NT2/D1 (cell line): ENCODE measurements around the gene SPIRE2.

Source experiments
- DNase-seq: peaks from one replicate; pipeline ENCODE4 v3.0.0-alpha.2; 2011; ENCODE audit warnings: low read depth, low spot score
- H3K27me3 ChIP-seq: 2 replicates; pipeline ENCODE4 v1.6.0; 2011; ENCODE audit warnings: mild to moderate bottlenecking; ENCODE audit not compliant: insufficient read length, insufficient read depth
- H3K36me3 ChIP-seq: 2 replicates; pipeline ENCODE4 v1.6.1; 2011; ENCODE audit warnings: mild to moderate bottlenecking, low read length, mixed read lengths; ENCODE audit not compliant: insufficient read depth, insufficient read length
- H3K4me1 ChIP-seq: 2 replicates; pipeline ENCODE4 v1.5.1; 2011; ENCODE audit not compliant: insufficient read depth, insufficient read length
- H3K4me3 ChIP-seq: 2 replicates; pipeline ENCODE4 v1.5.1; 2011; ENCODE audit warnings: low read depth; ENCODE audit not compliant: insufficient read length
- H3K9ac ChIP-seq: 2 replicates; pipeline ENCODE4 v1.6.0; 2011; ENCODE audit warnings: low read depth; ENCODE audit not compliant: insufficient read length
- H3K9me3 ChIP-seq: 2 replicates; pipeline ENCODE4 v1.5.1; 2011; ENCODE audit warnings: mild to moderate bottlenecking, low read length; ENCODE audit not compliant: insufficient read depth
- SUZ12 ChIP-seq: IDR thresholded peaks from 2 replicates; pipeline ENCODE4 v1.6.1; 2011; ENCODE audit not compliant: insufficient read length, insufficient read depth; ENCODE audit errors: extremely low read depth
- YY1 ChIP-seq: IDR thresholded peaks from 2 replicates; pipeline ENCODE4 v1.6.1; 2011; ENCODE audit not compliant: insufficient read length, insufficient read depth
- ZNF274 ChIP-seq: IDR thresholded peaks from 2 replicates; pipeline ENCODE4 v1.6.1; 2011; ENCODE audit warnings: mild to moderate bottlenecking, low read depth, low read length

Gene SPIRE2

GRCh38 chr16:89884041-89884421 is 55.8 kb downstream of the SPIRE2 start:
- peaks cover 85% of the 10 kb centered on the region for H3K36me3 ChIP-seq
- peak overlapping the region; percentile 50 for H3K9ac ChIP-seq

GRCh38 chr16:89887243-89887642 is 59.0 kb downstream of the SPIRE2 start:
- Histone ChIP-seq H3K9ac (no peak overlapping the region), H3K4me1 (no peaks in the 10 kb centered on the region), H3K4me3 (no peak overlapping the region), H3K27me3 (no peaks in the 10 kb centered on the region), H3K36me3 (peaks cover 88% of the 10 kb centered on the region), H3K9me3 (no peaks in the 10 kb centered on the region)
- DNase-seq, result no peak
- TF ChIP-seq SUZ12, result no peak
- TF ChIP-seq ZNF274, result no peak
- TF ChIP-seq YY1, result no peak

More at GRCh38 chr16:89884041-89884421, 55.8 kb downstream of the SPIRE2 start:
- no peak overlapping the region for H3K4me3 ChIP-seq
- TF ChIP-seq SUZ12 (no peak), ZNF274 (no peak), YY1 (no peak)
- no peaks in the 10 kb centered on the region for H3K27me3 ChIP-seq
- peaks cover 2% of the 10 kb centered on the region for H3K4me1 ChIP-seq
- DNase-seq, result no peak
- H3K9me3 ChIP-seq, result peaks cover 2% of the 10 kb centered on the region; the same call in 1 of the 2 replicates

- no peaks in the 10 kb centered on the region for H3K27me3 ChIP-seq
- TF ChIP-seq ZNF274 (no peak), YY1 (no peak), SUZ12 (no peak)
- no peaks in the 10 kb centered on the region for H3K4me1 ChIP-seq
- no peak overlapping the region for H3K4me3 ChIP-seq
- H3K9me3 ChIP-seq, result no peaks in the 10 kb centered on the region
- H3K9ac ChIP-seq, result no peak overlapping the region
- no peak for DNase-seq
- H3K36me3 ChIP-seq, result peaks cover 84% of the 10 kb centered on the region
These were observed 61.9 kb downstream of the SPIRE2 start for GRCh38 chr16:89890200-89890599.

- Histone ChIP-seq H3K9ac (no peak overlapping the region), H3K27me3 (no peaks in the 10 kb centered on the region), H3K9me3 (no peaks in the 10 kb centered on the region), H3K4me1 (peaks cover 2% of the 10 kb centered on the region), H3K36me3 (peaks cover 86% of the 10 kb centered on the region), H3K4me3 (no peak overlapping the region)
- no peak for DNase-seq
- TF ChIP-seq SUZ12 (no peak), ZNF274 (no peak), YY1 (no peak)
These were observed 62.8 kb downstream of the SPIRE2 start for GRCh38 chr16:89890886-89891657.

GRCh38 chr16:89892055-89892630 is 63.9 kb downstream of the SPIRE2 start:
- peaks cover 2% of the 10 kb centered on the region for H3K4me1 ChIP-seq
- TF ChIP-seq YY1 (no peak), SUZ12 (no peak), ZNF274 (no peak)
- peaks cover 91% of the 10 kb centered on the region for H3K36me3 ChIP-seq
- H3K27me3 ChIP-seq, result no peaks in the 10 kb centered on the region
- H3K4me3 ChIP-seq, result no peak overlapping the region
- no peaks in the 10 kb centered on the region for H3K9me3 ChIP-seq
- no peak for DNase-seq
- no peak overlapping the region for H3K9ac ChIP-seq

GRCh38 chr16:89892635-89893034 is 64.4 kb downstream of the SPIRE2 start:
- peaks cover 91% of the 10 kb centered on the region for H3K36me3 ChIP-seq
- H3K9ac ChIP-seq, result no peak overlapping the region
- TF ChIP-seq SUZ12, result no peak
- no peak for TF ChIP-seq ZNF274
- H3K27me3 ChIP-seq, result no peaks in the 10 kb centered on the region
- no peak for DNase-seq
- no peak overlapping the region for H3K4me3 ChIP-seq
- H3K4me1 ChIP-seq, result peaks cover 2% of the 10 kb centered on the region
- no peaks in the 10 kb centered on the region for H3K9me3 ChIP-seq
